Measurements from ENCODE around the gene COL23A1.
"Not testable (repeated sequence)": the region's sequence is repeated elsewhere in the genome, so short reads cannot be mapped to it uniquely, and the experiment has no call there.

The COL23A1 gene

GRCh38 chr5:178313316-178313715, 276.9 kb downstream of the COL23A1 start:
- DNase-seq: no peak

GRCh38 chr5:178312880-178313282, 277.3 kb downstream of the COL23A1 start:
- no peak for DNase-seq

- no peak for DNase-seq
Observed at GRCh38 chr5:178310130-178310865, 279.9 kb downstream of the COL23A1 start.

GRCh38 chr5:178309271-178310013, 280.8 kb downstream of the COL23A1 start:
- no peak for DNase-seq

- no peak for DNase-seq
Observed at GRCh38 chr5:178308541-178309092, 281.6 kb downstream of the COL23A1 start.

GRCh38 chr5:178307267-178308045, 282.7 kb downstream of the COL23A1 start:
- no peak for DNase-seq

GRCh38 chr5:178306430-178307225, 283.6 kb downstream of the COL23A1 start:
- DNase-seq: no peak

- DNase-seq: no peak
Observed at GRCh38 chr5:178305801-178306200, 284.4 kb downstream of the COL23A1 start.

GRCh38 chr5:178304761-178305645, 285.2 kb downstream of the COL23A1 start:
- no peak for DNase-seq

- no peak for DNase-seq
Observed at GRCh38 chr5:178304016-178304415, 286.2 kb downstream of the COL23A1 start.

- not testable (repeated sequence) for DNase-seq
Observed at GRCh38 chr5:178302321-178302720, 287.9 kb downstream of the COL23A1 start.

- no peak for DNase-seq
Observed at GRCh38 chr5:178301641-178302040, 288.6 kb downstream of the COL23A1 start.

- DNase-seq: no peak
Observed at GRCh38 chr5:178298283-178298807, 291.8 kb downstream of the COL23A1 start.

GRCh38 chr5:178297751-178298150, 292.4 kb downstream of the COL23A1 start:
- DNase-seq: no peak

- DNase-seq: no peak
Observed at GRCh38 chr5:178296066-178296465, 294.1 kb downstream of the COL23A1 start.

- DNase-seq: no peak
Observed at GRCh38 chr5:178295589-178295988, 294.6 kb downstream of the COL23A1 start.

GRCh38 chr5:178293815-178294214, 296.4 kb downstream of the COL23A1 start:
- DNase-seq: no peak

GRCh38 chr5:178293400-178293799, 296.8 kb downstream of the COL23A1 start:
- no peak for DNase-seq

- no peak for DNase-seq
Observed at GRCh38 chr5:178292826-178293205, 297.4 kb downstream of the COL23A1 start.

- no peak for DNase-seq
Observed at GRCh38 chr5:178291969-178292825, 298.0 kb downstream of the COL23A1 start.

Data from hematopoietic multipotent progenitor cell treated with erythropoietin and hydrocortisone succinate and interleukin-3 and kit ligand, for 8 days (in vitro differentiated cells).